ENCODE measurements around the gene FOXP1.

The FOXP1 gene

DNA sequence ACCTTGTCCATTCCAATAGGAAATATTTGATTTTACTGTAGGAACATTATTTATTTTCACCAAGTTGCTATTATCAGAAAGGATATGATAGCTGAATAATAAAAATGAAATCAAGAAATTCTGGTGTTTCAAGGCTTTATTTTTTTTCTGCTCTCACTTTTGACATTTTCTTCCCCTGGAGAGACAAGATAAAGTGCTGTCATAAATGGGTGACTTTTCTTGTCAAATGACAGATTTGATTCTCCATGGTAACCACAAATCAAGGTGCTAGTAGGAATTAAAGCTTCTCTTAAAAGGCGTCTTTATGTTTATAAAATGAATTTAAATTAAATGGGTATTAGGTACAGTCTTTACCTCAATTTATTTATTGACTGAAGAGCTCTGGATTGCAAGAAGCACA lies 124.6 kb downstream of the FOXP1 start:
- TF ChIP-seq, protein P1, sequence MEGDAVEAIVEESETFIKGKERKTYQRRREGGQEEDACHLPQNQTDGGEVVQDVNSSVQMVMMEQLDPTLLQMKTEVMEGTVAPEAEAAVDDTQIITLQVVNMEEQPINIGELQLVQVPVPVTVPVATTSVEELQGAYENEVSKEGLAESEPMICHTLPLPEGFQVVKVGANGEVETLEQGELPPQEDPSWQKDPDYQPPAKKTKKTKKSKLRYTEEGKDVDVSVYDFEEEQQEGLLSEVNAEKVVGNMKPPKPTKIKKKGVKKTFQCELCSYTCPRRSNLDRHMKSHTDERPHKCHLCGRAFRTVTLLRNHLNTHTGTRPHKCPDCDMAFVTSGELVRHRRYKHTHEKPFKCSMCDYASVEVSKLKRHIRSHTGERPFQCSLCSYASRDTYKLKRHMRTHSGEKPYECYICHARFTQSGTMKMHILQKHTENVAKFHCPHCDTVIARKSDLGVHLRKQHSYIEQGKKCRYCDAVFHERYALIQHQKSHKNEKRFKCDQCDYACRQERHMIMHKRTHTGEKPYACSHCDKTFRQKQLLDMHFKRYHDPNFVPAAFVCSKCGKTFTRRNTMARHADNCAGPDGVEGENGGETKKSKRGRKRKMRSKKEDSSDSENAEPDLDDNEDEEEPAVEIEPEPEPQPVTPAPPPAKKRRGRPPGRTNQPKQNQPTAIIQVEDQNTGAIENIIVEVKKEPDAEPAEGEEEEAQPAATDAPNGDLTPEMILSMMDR (IDR thresholded peaks at IDR 0.05; ENCODE audit: insufficient read depth, low read length, poor library complexity, severe bottlenecking), result no peak
- DNase-seq (ENCODE audit: extremely low read depth, insufficient read length), result no peak
- Histone ChIP-seq H3K27me3 (replicated peaks; ENCODE audit: control insufficient read depth, insufficient read depth, low read length) (no peaks in the 10 kb centered on the region; the same call in 1 of the 2 replicates), H3K4me3 (replicated peaks; ENCODE audit: low read depth, low read length) (no peak overlapping the region), H3K36me3 (ENCODE audit: control insufficient read depth, insufficient read depth, low read length) (no peaks in the 10 kb centered on the region)

DNA sequence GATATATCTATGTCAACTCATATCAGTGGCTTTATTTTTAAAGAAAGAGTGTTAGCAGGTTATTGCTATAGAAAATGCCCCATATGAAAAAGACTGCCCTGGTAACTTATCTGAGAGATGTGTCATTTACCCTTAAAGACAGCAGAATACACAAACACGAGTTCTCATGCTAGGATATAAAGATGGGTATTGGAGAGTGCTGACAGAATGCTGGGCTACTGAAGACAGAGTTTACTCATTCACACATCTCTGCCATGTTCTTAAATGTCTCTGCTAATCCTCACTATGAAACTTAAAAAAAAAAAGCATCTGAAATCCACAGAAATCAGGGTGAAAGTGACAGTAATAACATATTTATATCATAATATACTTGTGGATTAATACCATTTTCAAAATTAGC lies 126.7 kb downstream of the FOXP1 start:
- no peak for DNase-seq (ENCODE audit: extremely low read depth, insufficient read length)
- TF ChIP-seq, protein P1 (IDR thresholded peaks at IDR 0.05; ENCODE audit: insufficient read depth, low read length, poor library complexity, severe bottlenecking), result no peak
- Histone ChIP-seq H3K4me3 (replicated peaks; ENCODE audit: low read depth, low read length) (no peak overlapping the region), H3K27me3 (replicated peaks; ENCODE audit: control insufficient read depth, insufficient read depth, low read length) (no peaks in the 10 kb centered on the region; the same call in 1 of the 2 replicates), H3K36me3 (ENCODE audit: control insufficient read depth, insufficient read depth, low read length) (no peaks in the 10 kb centered on the region)

DNA sequence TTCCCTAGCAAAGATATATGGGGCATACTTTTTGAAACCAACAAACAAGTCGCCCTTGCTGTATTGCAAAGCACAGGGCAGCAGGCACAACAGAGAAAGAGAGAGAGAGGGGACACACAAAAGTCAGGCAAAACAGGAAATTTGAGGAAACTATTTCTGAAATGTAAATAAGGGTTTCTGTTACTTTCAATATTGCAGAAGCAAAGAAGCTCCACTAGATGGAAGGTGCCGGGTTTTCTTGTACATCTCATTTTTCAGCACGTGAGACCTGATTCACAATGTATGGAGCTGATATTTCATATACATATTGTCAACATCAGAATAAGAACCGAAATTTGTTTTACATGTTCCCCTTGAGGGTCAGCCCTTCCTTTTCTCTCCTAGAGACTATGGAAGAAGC lies 127.4 kb downstream of the FOXP1 start:
- no peak for DNase-seq (ENCODE audit: extremely low read depth, insufficient read length)

DNA sequence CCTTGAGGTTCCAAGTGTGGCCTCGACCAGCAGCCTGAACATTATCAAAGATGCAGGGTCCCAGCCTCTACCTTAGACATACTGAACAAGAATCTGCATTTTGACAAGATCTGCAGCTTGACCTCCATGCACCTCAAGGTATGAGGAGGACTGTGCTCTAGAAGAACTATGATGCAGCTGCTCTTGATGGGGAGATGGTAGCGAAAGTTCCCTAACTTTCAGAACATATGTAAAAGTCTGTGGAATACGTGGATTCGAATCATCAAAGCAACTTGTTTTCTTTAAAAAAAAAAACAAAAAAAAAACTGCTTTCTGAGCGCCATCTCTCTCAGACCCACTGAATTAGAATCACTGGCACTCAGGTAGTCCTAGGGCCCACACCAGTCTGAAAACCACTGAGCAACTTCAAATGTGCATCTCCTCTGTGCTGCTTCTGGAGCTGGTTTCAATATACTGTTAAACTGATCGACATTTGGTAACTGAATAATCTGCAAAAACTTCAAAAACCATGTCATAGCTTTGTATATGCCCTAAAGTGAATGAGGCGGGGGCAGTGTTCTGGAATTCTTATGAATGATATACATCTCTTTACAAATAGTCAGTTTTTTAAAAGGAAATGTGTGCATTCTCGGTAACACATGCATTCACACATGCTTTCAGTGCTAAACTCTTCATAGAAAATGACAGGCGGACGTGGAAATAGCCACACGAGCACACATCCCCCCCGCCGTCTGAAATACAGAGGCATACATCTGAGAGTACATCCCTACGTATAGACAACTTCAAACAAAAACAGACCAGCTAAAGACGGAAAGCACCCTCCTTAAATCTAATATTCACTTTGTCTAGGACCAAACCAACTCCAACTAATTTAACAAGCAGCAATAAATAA lies 128.8 kb downstream of the FOXP1 start:
- no peaks in the 10 kb centered on the region for H3K36me3 ChIP-seq (ENCODE audit: control insufficient read depth, insufficient read depth, low read length)
- TF ChIP-seq, protein P1 (IDR thresholded peaks at IDR 0.05; ENCODE audit: insufficient read depth, low read length, poor library complexity, severe bottlenecking), result no peak
- H3K27me3 ChIP-seq (replicated peaks; ENCODE audit: control insufficient read depth, insufficient read depth, low read length), result no peaks in the 10 kb centered on the region; the same call in 1 of the 2 replicates
- DNase-seq (ENCODE audit: extremely low read depth, insufficient read length), result no peak
- H3K4me3 ChIP-seq (replicated peaks; ENCODE audit: low read depth, low read length), result no peak overlapping the region

More for the DNA sequence above, 127.4 kb downstream of the FOXP1 start:
- no peaks in the 10 kb centered on the region; the same call in 1 of the 2 replicates for H3K27me3 ChIP-seq (replicated peaks; ENCODE audit: control insufficient read depth, insufficient read depth, low read length)
- H3K36me3 ChIP-seq (ENCODE audit: control insufficient read depth, insufficient read depth, low read length), result no peaks in the 10 kb centered on the region
- TF ChIP-seq, protein P1 (IDR thresholded peaks at IDR 0.05; ENCODE audit: insufficient read depth, low read length, poor library complexity, severe bottlenecking), result no peak
- no peak overlapping the region for H3K4me3 ChIP-seq (replicated peaks; ENCODE audit: low read depth, low read length)

DNA sequence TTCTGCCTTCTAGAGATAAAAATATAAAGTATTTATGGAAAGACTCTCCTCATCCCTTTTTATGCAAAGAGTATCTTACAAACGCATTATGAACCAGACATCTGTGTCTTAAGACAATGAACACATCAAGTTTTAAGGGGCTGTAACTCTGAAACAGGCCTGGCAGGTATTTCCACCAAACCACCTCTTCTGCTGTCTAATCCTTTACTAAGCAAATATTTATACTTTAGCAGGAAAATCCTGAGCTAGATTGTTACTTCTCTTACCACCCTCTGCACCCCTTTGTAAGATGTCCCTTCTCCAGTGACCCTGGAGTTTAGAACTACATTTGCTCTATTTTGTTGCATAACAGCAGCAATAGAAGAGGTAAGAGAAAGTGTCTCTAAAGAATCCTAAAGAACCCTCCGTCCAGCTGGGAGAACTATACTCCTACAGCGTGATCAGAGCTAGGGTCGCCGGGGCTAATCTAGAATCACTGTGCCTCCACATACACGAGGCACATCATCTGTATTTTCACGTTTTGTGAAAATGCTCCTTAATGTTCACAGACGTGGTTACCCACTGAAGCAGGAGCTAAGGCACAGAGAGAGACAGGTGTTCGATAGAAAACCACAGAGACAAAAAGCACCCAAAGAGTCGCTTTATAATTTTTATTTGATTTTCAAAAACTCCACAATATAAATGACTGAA lies 129.6 kb downstream of the FOXP1 start:
- H3K4me3 ChIP-seq (replicated peaks; ENCODE audit: low read depth, low read length), result no peak overlapping the region
- no peak for DNase-seq (ENCODE audit: extremely low read depth, insufficient read length)
- no peaks in the 10 kb centered on the region; the same call in 1 of the 2 replicates for H3K27me3 ChIP-seq (replicated peaks; ENCODE audit: control insufficient read depth, insufficient read depth, low read length)
- TF ChIP-seq, protein P1 (IDR thresholded peaks at IDR 0.05; ENCODE audit: insufficient read depth, low read length, poor library complexity, severe bottlenecking), result no peak
- no peaks in the 10 kb centered on the region for H3K36me3 ChIP-seq (ENCODE audit: control insufficient read depth, insufficient read depth, low read length)
